ENCODE measurements around the gene CD82.
"Not testable (repeated sequence)": the region's sequence is repeated elsewhere in the genome, so short reads cannot be mapped to it uniquely, and the experiment has no call there.

CD82 gene

GRCh38 chr11:44632466-44633123 lies 67.1 kb downstream of the CD82 start:
- DNase-seq (ENCODE audit: low spot score): no peak

GRCh38 chr11:44633641-44634040 lies 68.2 kb downstream of the CD82 start:
- no peak for DNase-seq (ENCODE audit: low spot score)

- DNase-seq (ENCODE audit: low spot score): peak; percentile 27
Observed at GRCh38 chr11:44634401-44635281, 69.2 kb downstream of the CD82 start.

- DNase-seq (ENCODE audit: low spot score): no peak
Observed at GRCh38 chr11:44637487-44637886, 72.0 kb downstream of the CD82 start.

GRCh38 chr11:44638032-44638431 lies 72.6 kb downstream of the CD82 start:
- no peak for DNase-seq (ENCODE audit: low spot score)

GRCh38 chr11:44643217-44643616 lies 77.8 kb downstream of the CD82 start:
- DNase-seq (ENCODE audit: low spot score): no peak

- no peak for DNase-seq (ENCODE audit: low spot score)
Observed at GRCh38 chr11:44645827-44646226, 80.4 kb downstream of the CD82 start.

GRCh38 chr11:44647255-44647955 lies 81.9 kb downstream of the CD82 start:
- DNase-seq (ENCODE audit: low spot score): not testable (repeated sequence)

GRCh38 chr11:44648109-44648508 lies 82.6 kb downstream of the CD82 start:
- DNase-seq (ENCODE audit: low spot score): no peak

GRCh38 chr11:44651535-44652155 lies 86.2 kb downstream of the CD82 start:
- no peak for DNase-seq (ENCODE audit: low spot score)

- DNase-seq (ENCODE audit: low spot score): no peak
Observed at GRCh38 chr11:44652901-44653644, 87.6 kb downstream of the CD82 start.

- DNase-seq (ENCODE audit: low spot score): no peak
Observed at GRCh38 chr11:44654057-44654456, 88.6 kb downstream of the CD82 start.

- no peak for DNase-seq (ENCODE audit: low spot score)
Observed at GRCh38 chr11:44654596-44654995, 89.1 kb downstream of the CD82 start.

GRCh38 chr11:44657836-44658505 lies 92.5 kb downstream of the CD82 start:
- no peak for DNase-seq (ENCODE audit: low spot score)

- no peak for DNase-seq (ENCODE audit: low spot score)
Observed at GRCh38 chr11:44658506-44658850, 93.0 kb downstream of the CD82 start.

GRCh38 chr11:44659641-44660040 lies 94.2 kb downstream of the CD82 start:
- DNase-seq (ENCODE audit: low spot score): no peak

- not testable (repeated sequence) for DNase-seq (ENCODE audit: low spot score)
Observed at GRCh38 chr11:44660535-44660934, 95.1 kb downstream of the CD82 start.

- no peak for DNase-seq (ENCODE audit: low spot score)
Observed at GRCh38 chr11:44661311-44661717, 95.9 kb downstream of the CD82 start.
